K562 (cell line): Measurements from ENCODE around the gene NTRK1. TPM values are rescaled to one million over a fixed set of nuclear protein-coding genes. Genes with fewer than 3 reads are reported as not detected.

Source experiments
- ATF1 ChIP-seq, 2 experiments: fragments of 450-650 bp in 1 of 2; IDR thresholded peaks; 2 replicates each; pipeline ENCODE4 v1.6.1; 2016; ENCODE audit warnings: missing compliant biosample characterization in 1 of 2, missing genetic modification characterization in 1 of 2
- ESRRA ChIP-seq: fragments of 450-650 bp; IDR thresholded peaks from 2 replicates; pipeline ENCODE4 v1.6.1; 2014; ENCODE audit warnings: low read depth, mild to moderate bottlenecking, moderate library complexity, borderline replicate concordance
- HINFP ChIP-seq: fragments of 450-650 bp; conservative IDR thresholded peaks from 2 replicates; pipeline ENCODE4 v1.6.1; 2016; ENCODE audit warnings: missing genetic modification characterization, low read depth, mild to moderate bottlenecking, control low read depth, missing compliant biosample characterization
- NUFIP1 ChIP-seq: fragments of 450-650 bp; IDR thresholded peaks from 2 replicates; pipeline ENCODE4 v1.6.1; 2018; ENCODE audit not compliant: partially characterized antibody
- PPARD ChIP-seq: fragments of 250-450 bp; sonication (Bioruptor Pico); IDR thresholded peaks from 2 replicates; pipeline ENCODE4 v1.8.0; 2022; ENCODE audit warnings: inconsistent platforms, mild to moderate bottlenecking, moderate library complexity
- SMAD1 ChIP-seq: fragments of 150-350 bp; IDR thresholded peaks from 2 replicates; pipeline ENCODE4 v1.6.1; 2014; ENCODE audit warnings: low read length, low read depth; ENCODE audit not compliant: partially characterized antibody
- SPI1 ChIP-seq: IDR thresholded peaks from 2 replicates; pipeline ENCODE4 v1.6.1; 2011; ENCODE audit warnings: low read depth, low read length, control low read depth, borderline replicate concordance
- U2AF2 ChIP-seq: fragments of 200-400 bp; formaldehyde crosslinking; optimal IDR thresholded peaks from 2 replicates; pipeline ENCODE3; 2017; ENCODE audit warnings: low read depth, mild to moderate bottlenecking, low read length
- USF2 ChIP-seq: sonication (generic); formaldehyde crosslinking; IDR thresholded peaks from 2 replicates; pipeline ENCODE4 v1.5.0; 2020; ENCODE audit warnings: missing genetic modification reagents
- ZBTB7A ChIP-seq: IDR thresholded peaks from 2 replicates; pipeline ENCODE4 v1.6.1; 2011; ENCODE audit warnings: low read depth, mild to moderate bottlenecking, low read length, moderate library complexity, borderline replicate concordance; ENCODE audit not compliant: control insufficient read depth
- ZNF175 ChIP-seq: fragments of 200-800 bp; sonication (Bioruptor generic); IDR thresholded peaks from 2 replicates; pipeline ENCODE4 v1.6.1; 2016; ENCODE audit warnings: low read depth, mild to moderate bottlenecking, missing genetic modification characterization, missing compliant biosample characterization
- ZNF24 ChIP-seq: fragments of 450-650 bp; IDR thresholded peaks from 2 replicates; pipeline ENCODE4 v1.6.1; 2016
- ZNF407 ChIP-seq: fragments of 450-650 bp; IDR thresholded peaks from 2 replicates; pipeline ENCODE4 v1.6.1; 2016; ENCODE audit warnings: low read depth
- polyA plus RNA-seq, 8 experiments: library from polyadenylated mRNA; depleted of rRNA in 4 of 8; stranded (reverse) in 5 of 8; unstranded in 3 of 8; fragments of >200 nt; fragmentation: Nextera tagmentation in 2 of 8; fragmentation: Illumina TruSeq in 1 of 8; extraction: Ambion mirVana in 2 of 8; extraction: Trizol in 1 of 8; gene quantifications; 2 replicates each; pipeline versions ENCODE4 v1.2.1 to v1.2.3, GENCODE V29; 2011 to 2014; ENCODE audit warnings: inconsistent platforms in 1 of 8, missing spikeins in 1 of 8
- total RNA-seq, 7 experiments: library from RNA; depleted of rRNA in 6 of 7; stranded (reverse); fragments of >200 nt in 6 of 7; fragmentation: Illumina TruSeq in 2 of 7; extraction: Trizol in 2 of 7; gene quantifications; 2 replicates each; pipeline versions ENCODE4 v1.2.1 to v1.2.3, GENCODE V29; 2011 to 2021; ENCODE audit warnings: low replicate concordance in 1 of 7

NTRK1 gene
- total and polyA plus RNA-seq, 9 of the 15 experiments (the other 6 are each of a cell fraction or from before 2014, with no cell fraction given), result 0.46 to 30.0 (median 7.9) TPM

GRCh38 chr1:156856282-156856785 lies 4.3 kb upstream of the NTRK1 start (continued):
- peak; percentile 90 for TF ChIP-seq SPI1
- TF ChIP-seq ZNF407, result no peak
- TF ChIP-seq USF2 (CRISPR knock-in tag), result no peak
- TF ChIP-seq ZBTB7A, result peak; percentile 43; the same call in 1 of the 2 replicates
- no peak for TF ChIP-seq ZNF175 (CRISPR knock-in tag)
- no peak for TF ChIP-seq ESRRA
- TF ChIP-seq SMAD1, result no peak
- no peak for TF ChIP-seq NUFIP1
- no peak for TF ChIP-seq HINFP (tag)
- no peak for TF ChIP-seq PPARD (CRISPR knock-in tag)
- no peak for TF ChIP-seq ATF1 (CRISPR knock-in tag; IDR thresholded peaks at IDR 0.05)
- TF ChIP-seq ATF1 (tag; IDR thresholded peaks at IDR 0.05), result no peak
- no peak for TF ChIP-seq U2AF2
- 0 out of 2 replicates have a peak, but pooled peaks have one; percentile 35 for TF ChIP-seq ZNF24
